Vagina (tissue), 2 donors: Measurements from ENCODE around the gene GADD45GIP1. TPM values are rescaled to one million over a fixed set of nuclear protein-coding genes. Genes with fewer than 3 reads are reported as not detected.
A peak's percentile ranks its signal among the peaks of the same experiment; 100 is the strongest.

Experiments
- DNase-seq, 2 donors: peaks; one replicate each; pipeline ENCODE4 v3.0.0-alpha.2; 2017; ENCODE audit errors: extremely low spot score in 2 of 2
- H3K27ac ChIP-seq: fragments of 200-600 bp; sonication (generic); one replicate; pipeline ENCODE4 v1.5.1; 2019
- H3K27me3 ChIP-seq: fragments of 200-600 bp; sonication (generic); one replicate; pipeline ENCODE4 v1.5.1; 2019
- H3K36me3 ChIP-seq, 2 donors: fragments of 200-600 bp; sonication (generic); one replicate each; pipeline ENCODE4 v1.5.1; 2017 to 2019
- H3K4me1 ChIP-seq: fragments of 200-600 bp; sonication (generic); one replicate; pipeline ENCODE4 v1.5.1; 2019
- H3K4me3 ChIP-seq, 2 donors: fragments of 200-600 bp; sonication (generic); 1 replicate in 1 of 2; 2 replicates in 1 of 2; pipeline ENCODE4 v1.5.1; 2016 to 2019
- H3K9me3 ChIP-seq: fragments of 200-600 bp; sonication (generic); one replicate; pipeline ENCODE4 v1.5.1; 2019
- POLR2A ChIP-seq, 2 donors: fragments of 450-650 bp; IDR thresholded peaks; one replicate each; pipeline ENCODE4 v1.6.1; 2017; ENCODE audit warnings: antibody characterized with exemption in 2 of 2, mild to moderate bottlenecking in 2 of 2, moderate library complexity in 2 of 2
- POLR2AphosphoS5 ChIP-seq, 2 donors: sonication (generic); formaldehyde crosslinking; IDR thresholded peaks; one replicate each; pipeline ENCODE4 v1.9.0; 2017; ENCODE audit warnings: antibody characterized with exemption in 2 of 2, mild to moderate bottlenecking in 2 of 2, low read depth in 1 of 2; ENCODE audit not compliant: insufficient read depth in 1 of 2
- intact Hi-C: fragments of 100-400 bp; cut with DNase I; formaldehyde crosslinking; loops from one replicate; pipeline ENCODE4 v1.15.1; 2023
- total RNA-seq: library from RNA; depleted of rRNA; stranded (reverse); fragments of >200 nt; gene quantifications from one replicate; pipeline ENCODE4 v1.2.3, GENCODE V29; 2016
- TF ChIP-seq, protein P1 (sequence below), 3 experiments: fragments of 450-650 bp in 2 of 3; fragments of 200-600 bp in 1 of 3; sonication (generic) in 1 of 3; IDR thresholded peaks; one replicate each; pipeline ENCODE4 v1.5.1; 2017 to 2019; ENCODE audit warnings: antibody characterized with exemption in 3 of 3, mild to moderate bottlenecking in 2 of 3, moderate library complexity in 2 of 3

GADD45GIP1 gene
- total RNA-seq, 1 donor from 2014 or later = 80.3 TPM

DNA sequence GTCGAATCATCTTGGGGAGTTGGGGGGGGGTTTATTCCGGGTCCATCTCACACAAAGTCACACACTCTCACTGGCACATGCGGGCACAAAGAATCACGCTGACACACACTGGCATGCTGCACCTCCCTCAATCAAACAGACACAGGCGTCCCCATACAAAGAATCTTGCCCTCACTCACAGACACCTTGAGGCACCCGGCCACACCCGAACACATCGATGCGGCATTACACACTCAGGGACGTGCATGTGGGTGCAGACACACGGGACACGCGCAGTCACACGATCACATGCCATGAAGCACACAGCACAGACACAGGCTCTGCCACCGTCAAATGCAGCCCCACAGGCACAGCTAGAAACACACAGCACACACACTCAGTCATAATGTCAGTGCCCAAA, 46.1 kb upstream of the GADD45GIP1 start:
- H3K27me3 ChIP-seq = no peaks in the 10 kb centered on the region
- peaks cover 0 to 6% of the 10 kb centered on the region in 2 donors for H3K36me3 ChIP-seq
- DNase-seq = no peak
- TF ChIP-seq, protein P1, sequence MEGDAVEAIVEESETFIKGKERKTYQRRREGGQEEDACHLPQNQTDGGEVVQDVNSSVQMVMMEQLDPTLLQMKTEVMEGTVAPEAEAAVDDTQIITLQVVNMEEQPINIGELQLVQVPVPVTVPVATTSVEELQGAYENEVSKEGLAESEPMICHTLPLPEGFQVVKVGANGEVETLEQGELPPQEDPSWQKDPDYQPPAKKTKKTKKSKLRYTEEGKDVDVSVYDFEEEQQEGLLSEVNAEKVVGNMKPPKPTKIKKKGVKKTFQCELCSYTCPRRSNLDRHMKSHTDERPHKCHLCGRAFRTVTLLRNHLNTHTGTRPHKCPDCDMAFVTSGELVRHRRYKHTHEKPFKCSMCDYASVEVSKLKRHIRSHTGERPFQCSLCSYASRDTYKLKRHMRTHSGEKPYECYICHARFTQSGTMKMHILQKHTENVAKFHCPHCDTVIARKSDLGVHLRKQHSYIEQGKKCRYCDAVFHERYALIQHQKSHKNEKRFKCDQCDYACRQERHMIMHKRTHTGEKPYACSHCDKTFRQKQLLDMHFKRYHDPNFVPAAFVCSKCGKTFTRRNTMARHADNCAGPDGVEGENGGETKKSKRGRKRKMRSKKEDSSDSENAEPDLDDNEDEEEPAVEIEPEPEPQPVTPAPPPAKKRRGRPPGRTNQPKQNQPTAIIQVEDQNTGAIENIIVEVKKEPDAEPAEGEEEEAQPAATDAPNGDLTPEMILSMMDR (IDR thresholded peaks at IDR 0.05) = no peak
- no peak for TF ChIP-seq POLR2A (IDR thresholded peaks at IDR 0.05)
- TF ChIP-seq POLR2AphosphoS5 (IDR thresholded peaks at IDR 0.05; ENCODE audit: insufficient read depth in 1 of 2, low read depth in 1 of 2) = no peak
- H3K4me1 ChIP-seq = peaks cover 95% of the 10 kb centered on the region
- peak overlapping the region; percentile 33 to 56 for H3K4me3 ChIP-seq
- H3K27ac ChIP-seq = peak overlapping the region; percentile 99
- H3K9me3 ChIP-seq = no peaks in the 10 kb centered on the region
- intact Hi-C loops = no loop called here

DNA sequence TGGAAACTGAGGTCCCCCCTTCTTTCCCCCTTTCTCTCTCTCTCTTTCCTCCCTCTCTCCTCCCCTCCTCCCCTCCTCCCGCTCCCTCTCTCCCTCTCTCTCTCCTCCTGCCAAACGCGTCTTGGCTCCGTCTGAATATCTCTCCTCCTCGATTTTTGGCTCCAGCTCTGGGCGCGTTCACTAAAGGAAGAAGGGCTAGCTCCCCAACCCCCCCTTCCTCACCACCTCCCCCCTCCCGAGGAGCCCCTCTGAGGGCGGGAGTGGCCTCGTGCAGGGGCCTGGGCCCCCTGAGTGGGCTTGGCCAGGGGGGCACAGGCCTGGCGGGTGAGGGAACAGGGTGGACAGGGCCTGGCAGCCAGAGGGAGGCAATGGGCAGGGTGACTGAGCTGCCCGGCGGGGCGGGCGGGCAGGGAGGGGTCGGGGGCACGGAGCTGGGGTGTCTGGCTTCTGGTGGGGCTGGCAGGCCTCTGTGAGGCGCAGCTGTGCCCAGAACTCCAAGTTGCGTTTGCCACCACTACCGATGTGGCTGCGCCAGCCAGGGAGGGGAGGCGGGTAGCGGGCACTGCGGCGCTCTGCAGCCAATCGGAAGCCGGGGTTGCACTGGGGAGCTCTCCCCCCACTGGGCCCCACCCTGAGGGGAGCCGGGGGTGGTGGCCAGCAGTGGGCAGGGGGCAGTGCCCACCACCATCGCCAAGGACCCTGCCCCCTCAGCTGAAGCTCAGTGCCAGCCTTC, 45.3 kb upstream of the GADD45GIP1 start:
- Histone ChIP-seq H3K27me3 (no peaks in the 10 kb centered on the region), H3K4me1 (peaks cover 95% of the 10 kb centered on the region), H3K27ac (peak overlapping the region; percentile 99), H3K4me3 (peak overlapping the region; percentile 33 to 56), H3K9me3 (no peaks in the 10 kb centered on the region), H3K36me3 (peaks cover 0 to 6% of the 10 kb centered on the region in 2 donors)
- intact Hi-C loops = no loop called here
- TF ChIP-seq POLR2A (IDR thresholded peaks at IDR 0.05) (no peak), POLR2AphosphoS5 (IDR thresholded peaks at IDR 0.05; ENCODE audit: insufficient read depth in 1 of 2, low read depth in 1 of 2) (peak in 1 of 2 donors; percentile 60)
- TF ChIP-seq, protein P1 (IDR thresholded peaks at IDR 0.05) = peak in 1 of 3 experiments; percentile 17
- no peak for DNase-seq

DNA sequence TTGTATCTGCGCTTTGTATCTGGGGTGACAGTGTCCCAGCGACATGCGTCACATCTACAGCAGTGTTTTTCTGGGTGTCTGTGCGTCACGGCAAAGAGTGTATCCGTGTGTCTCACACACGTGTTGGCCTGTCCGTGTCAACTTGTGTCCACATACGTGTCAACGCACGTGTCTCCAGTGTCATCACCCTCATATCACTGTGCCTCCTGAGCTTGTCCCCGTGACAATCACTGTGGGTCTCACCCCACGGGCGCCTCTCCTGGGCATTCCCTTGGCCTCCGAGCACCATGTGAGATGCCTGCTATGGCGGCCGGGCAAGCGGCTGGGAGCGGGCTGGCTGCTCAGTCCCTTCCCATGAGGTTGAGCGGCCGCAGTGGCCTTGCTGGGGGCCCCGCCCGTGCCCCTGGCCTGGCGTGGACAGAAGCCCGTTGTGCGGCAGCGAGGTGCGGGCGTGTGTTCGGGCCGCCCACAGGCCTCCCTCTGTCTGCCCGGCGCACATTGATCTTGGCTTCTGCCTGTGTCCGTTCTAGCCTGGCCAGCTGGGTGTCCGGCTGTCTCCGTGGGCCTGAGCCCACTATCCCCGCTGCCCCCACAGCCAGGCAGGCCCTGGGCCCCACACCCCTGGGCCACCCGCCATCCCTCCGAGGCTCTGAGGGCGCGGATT, 44.6 kb upstream of the GADD45GIP1 start:
- no peak for DNase-seq
- TF ChIP-seq POLR2A (IDR thresholded peaks at IDR 0.05) = no peak
- TF ChIP-seq POLR2AphosphoS5 (IDR thresholded peaks at IDR 0.05; ENCODE audit: insufficient read depth in 1 of 2, low read depth in 1 of 2) = peak in 1 of 2 donors; percentile 48
- Histone ChIP-seq H3K9me3 (no peaks in the 10 kb centered on the region), H3K4me1 (peaks cover 95% of the 10 kb centered on the region), H3K36me3 (peaks cover 0 to 6% of the 10 kb centered on the region in 2 donors), H3K27me3 (no peaks in the 10 kb centered on the region), H3K4me3 (peak overlapping the region; percentile 33 to 56), H3K27ac (peak overlapping the region; percentile 99)
- intact Hi-C loops = no loop called here

DNA sequence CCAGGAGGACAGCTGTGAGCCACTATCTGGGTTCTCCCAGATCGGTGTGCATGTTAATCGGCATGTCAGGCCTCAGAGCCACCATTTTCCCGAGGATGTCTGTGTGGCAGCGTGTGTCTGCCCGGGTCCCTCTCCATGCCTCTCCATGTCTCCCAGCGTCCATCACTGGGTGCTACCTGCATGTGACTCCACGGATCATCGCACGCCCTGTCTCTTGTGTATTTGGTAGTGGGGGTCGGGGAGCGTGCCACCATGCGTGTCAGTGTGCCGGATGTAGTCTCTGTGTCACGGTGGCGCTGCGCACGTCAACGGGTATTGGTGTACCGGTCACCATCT, 44.1 kb upstream of the GADD45GIP1 start:
- no peaks in the 10 kb centered on the region for H3K27me3 ChIP-seq
- TF ChIP-seq, protein P1 (IDR thresholded peaks at IDR 0.05) = no peak
- TF ChIP-seq POLR2AphosphoS5 (IDR thresholded peaks at IDR 0.05; ENCODE audit: insufficient read depth in 1 of 2, low read depth in 1 of 2) (no peak), POLR2A (IDR thresholded peaks at IDR 0.05) (no peak)
- peaks cover 90% of the 10 kb centered on the region for H3K4me1 ChIP-seq
- H3K4me3 ChIP-seq = peak overlapping the region; percentile 33 to 56
- no peaks in the 10 kb centered on the region for H3K9me3 ChIP-seq
- DNase-seq = no peak
- intact Hi-C loops = no loop called here
- peaks cover 0 to 6% of the 10 kb centered on the region in 2 donors for H3K36me3 ChIP-seq
- peak overlapping the region; percentile 99 for H3K27ac ChIP-seq

DNA sequence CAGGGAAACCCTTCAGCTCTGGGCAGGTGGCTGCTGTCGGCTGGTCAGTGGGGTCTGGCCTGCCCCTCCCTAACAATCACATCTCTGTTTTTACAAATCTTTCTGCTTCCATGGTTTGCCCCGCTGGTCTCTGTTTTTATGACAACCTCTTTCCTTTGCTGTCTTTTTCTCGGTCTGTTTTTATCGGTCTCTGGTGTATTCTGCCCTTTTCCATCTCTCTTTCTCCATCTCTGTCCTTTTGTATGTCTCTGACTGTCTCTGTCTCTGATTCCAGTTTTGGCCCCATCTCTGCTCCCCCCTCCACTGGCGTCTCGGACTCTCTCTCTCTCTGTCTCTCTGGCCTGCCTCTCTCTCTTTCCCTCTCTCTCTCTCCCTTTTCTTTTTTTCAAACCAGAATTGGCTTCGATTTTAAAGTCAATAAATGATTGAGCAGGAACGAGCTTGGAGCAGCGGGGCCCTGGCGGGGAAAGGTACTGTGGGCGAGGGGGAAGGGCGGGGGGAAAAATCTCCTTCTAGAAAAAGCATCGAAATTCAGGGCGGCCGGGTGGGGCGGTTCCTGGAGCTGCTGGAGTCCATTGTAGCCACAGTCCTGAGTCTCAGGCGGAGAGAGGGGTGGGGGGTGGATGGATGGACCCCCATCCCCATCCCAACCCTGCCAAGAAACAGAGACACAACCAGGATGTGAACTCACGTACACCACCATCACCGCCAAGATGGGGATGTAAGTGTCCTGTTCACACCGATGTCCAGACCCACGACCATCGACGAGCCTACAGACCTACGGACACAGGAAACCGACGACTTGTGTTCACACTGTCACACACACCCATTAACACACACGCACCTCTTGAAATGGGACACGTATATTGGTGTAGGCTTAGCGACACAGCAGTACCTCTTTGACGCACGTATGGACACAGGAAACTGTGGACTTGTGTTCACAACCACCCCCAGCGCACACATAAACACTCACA, 41.2 kb upstream of the GADD45GIP1 start:
- H3K27me3 ChIP-seq = no peaks in the 10 kb centered on the region
- peaks cover 0 to 6% of the 10 kb centered on the region in 2 donors for H3K36me3 ChIP-seq
- peaks cover 62% of the 10 kb centered on the region for H3K4me1 ChIP-seq
- DNase-seq = no peak
- intact Hi-C loops = loop anchor here (5.0 kb wide), 2 partner anchors 59 to 84 kb away; no protein-coding TSS in a partner anchor
- TF ChIP-seq POLR2AphosphoS5 (IDR thresholded peaks at IDR 0.05; ENCODE audit: insufficient read depth in 1 of 2, low read depth in 1 of 2) (no peak), POLR2A (IDR thresholded peaks at IDR 0.05) (no peak)
- TF ChIP-seq, protein P1 (IDR thresholded peaks at IDR 0.05) = no peak
- H3K27ac ChIP-seq = peak overlapping the region; percentile 99
- H3K9me3 ChIP-seq = no peaks in the 10 kb centered on the region
- peak overlapping the region; percentile 87 to 90 for H3K4me3 ChIP-seq
